SK-N-MC (cell line): ENCODE data around the gene FBRSL1.

Source experiments
- EZH2 ChIP-seq: fragments of 200-600 bp; sonication (generic); IDR thresholded peaks from one replicate; pipeline ENCODE4 v1.6.1; 2017; ENCODE audit warnings: antibody characterized with exemption
- POLR2AphosphoS5 ChIP-seq: IDR thresholded peaks from 2 replicates; pipeline ENCODE4 v1.6.1; 2012; ENCODE audit warnings: mild to moderate bottlenecking, low read depth, low read length, borderline replicate concordance

GRCh38 chr12:132495165-132495544, 5.2 kb downstream of the FBRSL1 start:
- TF ChIP-seq POLR2AphosphoS5: no peak
- no peak for TF ChIP-seq EZH2
